ENCODE measurements around the gene IL2RA. TPM values are rescaled to one million over a fixed set of nuclear protein-coding genes. Genes with fewer than 3 reads are reported as not detected.

The IL2RA gene
- total and polyA plus RNA-seq, 7 experiments from 2014 or later: 0.85 to 266 (median 3.3) TPM

DNA sequence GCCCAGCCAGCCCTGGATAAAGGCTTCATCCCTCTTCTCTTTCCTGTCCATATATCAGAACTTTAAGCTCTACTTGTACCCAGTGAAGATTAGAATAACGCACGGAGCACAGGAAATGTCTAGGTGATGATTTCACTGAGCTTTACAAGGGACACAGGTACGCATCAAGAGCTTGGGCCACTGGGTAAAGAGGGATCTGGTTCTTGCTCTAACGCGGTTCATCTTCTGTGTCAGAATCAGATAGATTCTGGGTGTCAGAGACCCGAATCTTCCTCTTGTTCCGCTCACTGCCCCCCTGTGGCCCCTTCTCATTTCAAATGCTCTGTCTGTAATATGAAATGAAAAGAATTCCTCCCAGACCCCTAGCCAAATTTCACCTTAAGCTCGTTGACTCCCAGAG, 24.7 kb downstream of the IL2RA start:
- ChIA-PET POLR2A (interaction anchor here (0.6 to 4.4 kb wide), 12 partner anchors 9 to 46 kb away, joined by 3 to 52 read pairs (median 5); partner anchors contain the start of gene IL2RA), CTCF (interaction anchor here (0.6 to 3.1 kb wide), 5 partner anchors 17 to 49 kb away, joined by 3 to 17 read pairs (median 5); no protein-coding TSS in a partner anchor)
- ATAC-seq (no peak), DNase-seq (peak in 2 of 9 donors; percentile 12 to 25)
- H3K27me3 Mint-ChIP-seq: no peaks in the 10 kb centered on the region
- H3K4me3 Mint-ChIP-seq: peak overlapping the region; percentile 10 to 70 (median 58)
- peak overlapping the region; percentile 78 to 94 (median 88) for H3K27ac Mint-ChIP-seq
- Histone ChIP-seq H3K36me3 (ENCODE audit: control insufficient read depth in 2 of 3, insufficient read depth in 3 of 3, low read length in 3 of 3) (no peaks in the 10 kb centered on the region), H3K27ac (ENCODE audit: low read depth, low read length) (peak overlapping the region; percentile 62), H3K4me3 (ENCODE audit: low read length) (peak overlapping the region; percentile 5), H3K27me3 (ENCODE audit: control insufficient read depth in 2 of 2, insufficient read depth in 2 of 2, low read length in 2 of 2) (no peaks in the 10 kb centered on the region), H3K4me1 (ENCODE audit: control insufficient read depth in 2 of 2, insufficient read depth in 2 of 2, low read length in 2 of 2) (peaks cover 29 to 42% of the 10 kb centered on the region in 2 donors), H3K9me3 (ENCODE audit: control insufficient read depth in 2 of 3, low read length in 3 of 3) (no peaks in the 10 kb centered on the region)
- peaks cover 0 to 10% (median 2%) of the 10 kb centered on the region in 11 donors for H3K9me3 Mint-ChIP-seq
- H3K36me3 Mint-ChIP-seq: peaks cover 0 to 45% (median 4%) of the 10 kb centered on the region in 5 donors
- peaks cover 38 to 73% (median 58%) of the 10 kb centered on the region in 7 donors for H3K4me1 Mint-ChIP-seq
- intact Hi-C loops (cut with micrococcal nuclease): no loop called here

- peaks cover 38 to 71% (median 58%) of the 10 kb centered on the region in 7 donors for H3K4me1 Mint-ChIP-seq
- peak overlapping the region; percentile 78 to 94 (median 88) for H3K27ac Mint-ChIP-seq
- peak overlapping the region; percentile 10 to 70 (median 58) for H3K4me3 Mint-ChIP-seq
- Histone ChIP-seq H3K4me1 (ENCODE audit: control insufficient read depth in 2 of 2, insufficient read depth in 2 of 2, low read length in 2 of 2) (peaks cover 29 to 42% of the 10 kb centered on the region in 2 donors), H3K4me3 (ENCODE audit: low read length) (peak overlapping the region; percentile 5), H3K27ac (ENCODE audit: low read depth, low read length) (peak overlapping the region; percentile 62), H3K27me3 (ENCODE audit: control insufficient read depth in 2 of 2, insufficient read depth in 2 of 2, low read length in 2 of 2) (no peaks in the 10 kb centered on the region), H3K36me3 (ENCODE audit: control insufficient read depth in 2 of 3, insufficient read depth in 3 of 3, low read length in 3 of 3) (no peaks in the 10 kb centered on the region), H3K9me3 (ENCODE audit: control insufficient read depth in 2 of 3, low read length in 3 of 3) (no peaks in the 10 kb centered on the region)
- ChIA-PET CTCF (interaction anchor here (0.6 to 3.1 kb wide), 4 partner anchors 18 to 49 kb away, joined by 3 to 17 read pairs (median 8); no protein-coding TSS in a partner anchor), POLR2A (interaction anchor here (0.7 to 4.4 kb wide), 8 partner anchors 9 to 51 kb away, joined by 3 to 52 read pairs (median 5); no protein-coding TSS in a partner anchor)
- intact Hi-C loops (cut with micrococcal nuclease): no loop called here
- peaks cover 0 to 10% (median 2%) of the 10 kb centered on the region in 11 donors for H3K9me3 Mint-ChIP-seq
- ATAC-seq (peak; percentile 61), DNase-seq (peak in 6 of 9 donors; percentile 20 to 43 (median 34))
- H3K27me3 Mint-ChIP-seq: no peaks in the 10 kb centered on the region
- H3K36me3 Mint-ChIP-seq: peaks cover 0 to 45% (median 4%) of the 10 kb centered on the region in 5 donors
Observed at GRCh38 chr10:6036861-6037321, 25.3 kb downstream of the IL2RA start.

- H3K27ac ChIP-seq (ENCODE audit: low read depth, low read length): peak overlapping the region; percentile 62
- intact Hi-C loops (cut with micrococcal nuclease): no loop called here
- CTCF ChIA-PET: interaction anchor here (3.1 kb wide), 1 partner anchor 22 kb away, joined by 17 read pairs; no protein-coding TSS in a partner anchor
- POLR2A ChIA-PET: interaction anchor here (0.6 to 4.4 kb wide), 5 partner anchors 14 to 71 kb away, joined by 3 to 52 read pairs (median 4); no protein-coding TSS in a partner anchor
- H3K9me3 Mint-ChIP-seq: peaks cover 0 to 10% (median 2%) of the 10 kb centered on the region in 11 donors
- peak overlapping the region in 8 of 9 donors; percentile 31 to 93 (median 80) for H3K27ac Mint-ChIP-seq
- no peak overlapping the region for H3K4me3 ChIP-seq (ENCODE audit: low read length)
- H3K9me3 ChIP-seq (ENCODE audit: control insufficient read depth in 2 of 3, low read length in 3 of 3): no peaks in the 10 kb centered on the region
- ATAC-seq (no peak), DNase-seq (peak in 1 of 9 donors; percentile 18)
- peak overlapping the region in 1 of 10 donors; percentile 41 for H3K4me3 Mint-ChIP-seq
- H3K27me3 Mint-ChIP-seq: no peaks in the 10 kb centered on the region
- H3K36me3 Mint-ChIP-seq: peaks cover 0 to 47% (median 4%) of the 10 kb centered on the region in 5 donors
- H3K4me1 ChIP-seq (ENCODE audit: control insufficient read depth in 2 of 2, insufficient read depth in 2 of 2, low read length in 2 of 2): peaks cover 29 to 42% of the 10 kb centered on the region in 2 donors
- no peaks in the 10 kb centered on the region for H3K27me3 ChIP-seq (ENCODE audit: control insufficient read depth in 2 of 2, insufficient read depth in 2 of 2, low read length in 2 of 2)
- H3K36me3 ChIP-seq (ENCODE audit: control insufficient read depth in 2 of 3, insufficient read depth in 3 of 3, low read length in 3 of 3): no peaks in the 10 kb centered on the region
- H3K4me1 Mint-ChIP-seq: peaks cover 34 to 65% (median 55%) of the 10 kb centered on the region in 7 donors
Observed at GRCh38 chr10:6035931-6036575, 26.1 kb downstream of the IL2RA start.

GRCh38 chr10:6035101-6035834, 26.9 kb downstream of the IL2RA start:
- Mint-ChIP-seq H3K4me1 (peaks cover 36 to 67% (median 51%) of the 10 kb centered on the region in 7 donors), H3K4me3 (no peak overlapping the region)

DNA sequence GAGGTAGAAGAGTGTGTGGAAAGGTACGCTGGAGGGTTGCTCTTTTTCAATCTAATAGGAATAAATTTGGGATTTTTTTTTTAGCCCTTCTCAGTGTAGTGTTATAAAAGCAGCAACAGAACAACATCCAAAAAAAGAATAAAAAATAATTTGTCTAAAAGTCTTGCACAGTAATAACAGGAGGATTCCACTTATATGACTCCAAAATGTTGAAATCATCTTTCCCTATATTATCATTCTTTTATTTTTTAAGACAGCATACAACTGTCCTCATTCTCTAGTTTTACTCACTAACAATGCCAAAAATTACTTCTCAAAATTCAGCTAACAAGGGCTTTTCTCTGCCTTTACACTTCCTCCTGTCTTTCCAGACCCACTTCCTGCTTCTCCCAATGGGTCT, 27.8 kb downstream of the IL2RA start:
- Mint-ChIP-seq H3K4me1 (peaks cover 32 to 64% (median 44%) of the 10 kb centered on the region in 7 donors), H3K4me3 (no peak overlapping the region), H3K9me3 (peaks cover 0 to 19% (median 5%) of the 10 kb centered on the region in 11 donors), H3K27me3 (no peaks in the 10 kb centered on the region), H3K27ac (peak overlapping the region in 4 of 9 donors; percentile 24 to 92 (median 41)), H3K36me3 (peaks cover 3 to 46% (median 4%) of the 10 kb centered on the region in 5 donors)
- Histone ChIP-seq H3K27ac (ENCODE audit: low read depth, low read length) (peak overlapping the region; percentile 1), H3K4me1 (ENCODE audit: control insufficient read depth in 2 of 2, insufficient read depth in 2 of 2, low read length in 2 of 2) (peaks cover 29 to 36% of the 10 kb centered on the region in 2 donors), H3K4me3 (ENCODE audit: low read length) (no peak overlapping the region), H3K36me3 (ENCODE audit: control insufficient read depth in 2 of 3, insufficient read depth in 3 of 3, low read length in 3 of 3) (no peaks in the 10 kb centered on the region), H3K27me3 (ENCODE audit: control insufficient read depth in 2 of 2, insufficient read depth in 2 of 2, low read length in 2 of 2) (no peaks in the 10 kb centered on the region), H3K9me3 (ENCODE audit: control insufficient read depth in 2 of 3, low read length in 3 of 3) (no peaks in the 10 kb centered on the region)
- ATAC-seq: no peak
- CTCF ChIA-PET: interaction anchor here (0.7 to 2.1 kb wide), 3 partner anchors 20 to 332 kb away, joined by 3 to 16 read pairs (median 3); no protein-coding TSS in a partner anchor
- intact Hi-C loops (cut with micrococcal nuclease): no loop called here
- no peak for DNase-seq
- POLR2A ChIA-PET: interaction anchor here (0.7 to 2.2 kb wide), 6 partner anchors 15 to 178 kb away, joined by 3 to 8 read pairs (median 3); no protein-coding TSS in a partner anchor

More at GRCh38 chr10:6035101-6035834, 26.9 kb downstream of the IL2RA start:
- ChIA-PET POLR2A (interaction anchor here (1.7 to 4.4 kb wide), 2 partner anchors 15 to 34 kb away, joined by 5 to 52 read pairs; no protein-coding TSS in a partner anchor), CTCF (interaction anchor here (2.1 to 3.1 kb wide), 2 partner anchors 21 kb away, joined by 16 to 17 read pairs; no protein-coding TSS in a partner anchor)
- ATAC-seq (no peak), DNase-seq (peak in 1 of 9 donors; percentile 19)
- peaks cover 0 to 16% (median 4%) of the 10 kb centered on the region in 11 donors for H3K9me3 Mint-ChIP-seq
- H3K4me3 ChIP-seq (ENCODE audit: low read length): no peak overlapping the region
- H3K27ac Mint-ChIP-seq: peak overlapping the region in 5 of 9 donors; percentile 12 to 92 (median 81)
- H3K27me3 ChIP-seq (ENCODE audit: control insufficient read depth in 2 of 2, insufficient read depth in 2 of 2, low read length in 2 of 2): no peaks in the 10 kb centered on the region
- peaks cover 0 to 49% (median 4%) of the 10 kb centered on the region in 5 donors for H3K36me3 Mint-ChIP-seq
- H3K36me3 ChIP-seq (ENCODE audit: control insufficient read depth in 2 of 3, insufficient read depth in 3 of 3, low read length in 3 of 3): no peaks in the 10 kb centered on the region
- no peaks in the 10 kb centered on the region for H3K27me3 Mint-ChIP-seq
- peaks cover 29 to 42% of the 10 kb centered on the region in 2 donors for H3K4me1 ChIP-seq (ENCODE audit: control insufficient read depth in 2 of 2, insufficient read depth in 2 of 2, low read length in 2 of 2)
- H3K9me3 ChIP-seq (ENCODE audit: control insufficient read depth in 2 of 3, low read length in 3 of 3): no peaks in the 10 kb centered on the region
- H3K27ac ChIP-seq (ENCODE audit: low read depth, low read length): no peak overlapping the region
- intact Hi-C loops (cut with micrococcal nuclease): no loop called here
